Sigmoid colon (tissue), 4 donors: ENCODE results near the gene TUBA8.
"Not testable (repeated sequence)": the region's sequence is repeated elsewhere in the genome, so short reads cannot be mapped to it uniquely, and the experiment has no call there.

ENCODE experiments used
- POLR2A ChIP-seq, 2 donors: fragments of 450-650 bp; IDR thresholded peaks; one replicate each; pipeline ENCODE4 v1.6.1; 2016; ENCODE audit warnings: antibody characterized with exemption in 2 of 2, mild to moderate bottlenecking in 2 of 2, moderate library complexity in 2 of 2
- POLR2AphosphoS5 ChIP-seq, 4 donors: sonication (generic); formaldehyde crosslinking; IDR thresholded peaks; one replicate each; pipeline ENCODE4 v1.6.1; 2017; ENCODE audit warnings: antibody characterized with exemption in 4 of 4
- TF ChIP-seq, protein P1 (sequence below), 4 experiments: fragments of 450-650 bp in 3 of 4; fragments of 200-600 bp in 1 of 4; IDR thresholded peaks; one replicate each; pipeline ENCODE4 v1.5.1; 2016 to 2019; ENCODE audit warnings: antibody characterized with exemption in 4 of 4, mild to moderate bottlenecking in 3 of 4, moderate library complexity in 2 of 4

- TF ChIP-seq, protein P1, sequence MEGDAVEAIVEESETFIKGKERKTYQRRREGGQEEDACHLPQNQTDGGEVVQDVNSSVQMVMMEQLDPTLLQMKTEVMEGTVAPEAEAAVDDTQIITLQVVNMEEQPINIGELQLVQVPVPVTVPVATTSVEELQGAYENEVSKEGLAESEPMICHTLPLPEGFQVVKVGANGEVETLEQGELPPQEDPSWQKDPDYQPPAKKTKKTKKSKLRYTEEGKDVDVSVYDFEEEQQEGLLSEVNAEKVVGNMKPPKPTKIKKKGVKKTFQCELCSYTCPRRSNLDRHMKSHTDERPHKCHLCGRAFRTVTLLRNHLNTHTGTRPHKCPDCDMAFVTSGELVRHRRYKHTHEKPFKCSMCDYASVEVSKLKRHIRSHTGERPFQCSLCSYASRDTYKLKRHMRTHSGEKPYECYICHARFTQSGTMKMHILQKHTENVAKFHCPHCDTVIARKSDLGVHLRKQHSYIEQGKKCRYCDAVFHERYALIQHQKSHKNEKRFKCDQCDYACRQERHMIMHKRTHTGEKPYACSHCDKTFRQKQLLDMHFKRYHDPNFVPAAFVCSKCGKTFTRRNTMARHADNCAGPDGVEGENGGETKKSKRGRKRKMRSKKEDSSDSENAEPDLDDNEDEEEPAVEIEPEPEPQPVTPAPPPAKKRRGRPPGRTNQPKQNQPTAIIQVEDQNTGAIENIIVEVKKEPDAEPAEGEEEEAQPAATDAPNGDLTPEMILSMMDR (IDR thresholded peaks at IDR 0.05): not testable (repeated sequence)
- TF ChIP-seq POLR2A, POLR2AphosphoS5 (IDR thresholded peaks at IDR 0.05): not testable (repeated sequence)
Measured at GRCh38 chr22:18105981-18106380, 4.6 kb upstream of the TUBA8 start.
